NCI-H446 (cell line): ENCODE data around the gene GAREM2.
"Not testable (repeated sequence)": the region's sequence is repeated elsewhere in the genome, so short reads cannot be mapped to it uniquely, and the experiment has no call there.

Experiments
- DNase-seq, 2 experiments: peaks; one replicate each; lab custom pipeline; 2025; lab: John Stamatoyannopoulos, UW

The GAREM2 gene

DNA sequence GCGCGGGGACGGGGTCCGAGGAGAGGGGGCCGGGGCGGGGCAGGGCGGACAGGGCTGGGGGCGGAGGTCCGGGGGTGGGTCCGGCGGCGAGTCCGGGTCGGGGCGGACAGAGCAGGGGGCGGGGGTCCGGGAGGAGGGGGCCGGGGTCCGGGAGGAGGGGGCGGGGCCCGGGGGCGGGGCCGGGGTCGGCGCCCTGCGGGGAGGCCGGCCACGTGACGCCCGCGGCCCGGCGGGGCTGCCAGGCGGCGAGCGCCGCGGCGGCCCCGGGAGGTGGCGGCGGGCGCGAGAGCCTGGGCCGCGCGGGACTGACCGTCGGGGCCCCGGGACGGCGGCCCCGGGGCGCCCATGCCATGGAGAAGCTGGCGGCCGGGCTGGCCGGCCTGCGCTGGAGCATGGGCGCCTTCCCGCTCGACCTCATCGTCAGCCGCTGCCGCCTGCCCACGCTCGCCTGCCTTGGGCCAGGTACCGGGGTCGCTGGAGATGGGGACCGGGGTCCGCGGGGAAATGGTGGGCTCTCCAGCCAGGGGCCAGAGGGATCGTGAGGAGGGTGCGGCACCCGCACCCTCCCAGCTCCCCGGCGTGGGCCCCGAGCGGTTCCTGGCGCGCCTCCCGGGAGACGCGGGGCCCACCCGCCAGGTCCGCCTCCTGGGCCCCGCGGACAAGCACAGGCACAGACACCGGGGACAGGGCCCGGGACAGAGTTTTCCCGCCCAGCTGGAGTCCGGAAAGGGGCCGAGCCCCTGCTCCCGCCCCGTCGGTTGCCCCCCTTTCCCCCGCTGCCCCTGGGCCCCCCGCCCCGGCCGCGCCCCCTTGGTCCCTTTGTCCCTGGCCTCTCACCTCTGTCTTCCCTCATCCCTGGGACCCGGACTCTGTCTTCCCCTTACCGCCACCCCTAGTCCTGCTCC lies at the start of gene GAREM2:
GAREM2 (plus strand) TSS at position 218 of the 905 bp plus-strand sequence; CDS start at position 351, 133 bp downstream.
- peak in 1 of 2 experiments; percentile 17 for DNase-seq

GRCh38 chr2:26123426-26123825 lies 49.5 kb upstream of the GAREM2 start:
- DNase-seq, result no peak

GRCh38 chr2:26126074-26126473 lies 46.8 kb upstream of the GAREM2 start:
- no peak for DNase-seq

- no peak for DNase-seq
Observed at GRCh38 chr2:26128176-26128575, 44.7 kb upstream of the GAREM2 start.

DNA sequence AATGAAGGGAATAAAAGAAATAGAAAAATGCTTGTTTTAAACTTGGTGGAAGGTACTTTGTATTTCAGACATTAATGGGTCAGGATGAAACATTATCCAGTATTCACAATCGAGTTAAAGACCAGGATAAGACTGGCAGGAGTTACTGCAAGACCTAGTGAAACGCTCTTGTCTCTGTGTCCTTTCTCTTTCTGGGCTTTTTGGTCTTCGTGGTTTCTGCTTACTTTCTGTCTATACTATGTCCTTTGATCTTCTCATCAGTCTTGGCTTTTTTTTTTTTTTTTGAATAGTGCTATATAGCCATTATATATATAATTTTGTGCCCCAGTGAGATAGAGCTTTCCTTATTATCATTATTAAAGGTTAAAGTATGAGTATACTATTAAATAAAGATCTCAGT lies 42.1 kb upstream of the GAREM2 start:
- DNase-seq, result no peak

DNA sequence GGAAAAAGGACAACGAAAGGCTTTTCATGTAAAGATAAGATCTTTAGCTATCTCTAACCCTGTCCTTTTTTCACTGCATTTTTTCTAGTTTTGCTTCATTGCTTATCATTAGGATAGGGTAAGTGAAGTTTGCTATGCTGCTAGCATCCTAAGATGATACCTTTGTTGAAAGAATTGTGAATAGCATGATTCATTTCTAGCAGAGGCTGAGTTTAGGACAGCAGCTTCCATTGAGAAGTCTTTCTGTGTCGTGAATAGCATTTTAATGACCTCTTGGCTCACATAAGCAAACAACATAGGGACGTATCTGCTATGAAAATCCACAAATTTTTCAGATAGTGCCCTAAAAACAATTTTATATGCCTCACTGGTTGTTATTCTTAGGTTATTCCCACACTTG lies 36.4 kb upstream of the GAREM2 start:
- DNase-seq, result no peak

GRCh38 chr2:26139269-26140183 lies 33.4 kb upstream of the GAREM2 start:
- no peak for DNase-seq

DNA sequence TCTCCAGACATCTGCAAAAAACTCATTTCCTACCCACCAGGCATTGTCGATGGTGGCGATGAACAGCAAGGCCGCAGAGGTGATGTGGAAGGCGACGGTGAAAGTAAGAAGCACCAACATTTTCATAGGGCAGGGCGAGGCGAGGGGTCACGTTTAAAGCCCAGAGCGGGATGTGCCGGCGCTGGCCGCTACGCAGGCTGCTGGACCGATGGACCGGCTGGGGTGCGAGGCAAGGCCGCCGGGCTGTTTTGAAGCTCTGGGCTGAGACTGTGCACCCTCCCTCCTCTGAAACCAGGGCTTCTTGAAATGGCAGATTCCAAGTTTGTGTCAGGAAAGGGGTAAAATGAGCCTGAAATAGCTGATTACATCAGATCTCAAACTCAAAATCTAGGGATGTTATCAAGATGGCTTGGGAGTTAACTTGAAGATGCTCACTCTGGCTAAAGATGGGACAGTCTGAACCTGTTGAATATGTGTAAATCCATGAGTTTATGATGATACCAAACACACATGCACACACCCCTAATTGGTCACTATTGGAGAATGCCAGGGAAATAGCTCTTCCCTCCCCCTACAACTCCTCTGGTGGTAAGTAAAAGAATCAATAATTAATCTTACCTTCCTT lies 31.6 kb upstream of the GAREM2 start:
- DNase-seq, result no peak

GRCh38 chr2:26144031-26144430 lies 28.9 kb upstream of the GAREM2 start:
- no peak for DNase-seq

GRCh38 chr2:26144953-26145680 lies 27.8 kb upstream of the GAREM2 start:
- DNase-seq, result peak; percentile 23 to 76

DNA sequence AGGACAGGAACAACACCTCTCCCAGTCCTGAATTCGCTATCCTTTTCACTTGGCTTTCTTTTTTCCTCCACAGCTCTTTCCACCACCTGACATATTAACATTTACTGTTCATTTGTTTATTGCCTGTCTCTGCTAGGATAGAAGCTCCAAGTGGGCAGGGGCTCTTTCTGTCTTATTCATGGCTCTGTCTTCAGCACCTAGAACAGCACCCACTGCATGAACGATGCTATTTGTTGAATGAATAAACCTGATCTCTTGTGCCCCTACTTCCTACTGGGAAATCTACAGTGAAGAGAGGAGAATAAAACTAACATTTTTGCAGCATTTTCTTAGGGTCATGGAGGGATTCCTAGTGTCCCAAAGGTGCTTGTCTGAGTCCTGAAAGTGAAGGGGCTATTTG lies 24.4 kb upstream of the GAREM2 start:
- DNase-seq, result no peak

DNA sequence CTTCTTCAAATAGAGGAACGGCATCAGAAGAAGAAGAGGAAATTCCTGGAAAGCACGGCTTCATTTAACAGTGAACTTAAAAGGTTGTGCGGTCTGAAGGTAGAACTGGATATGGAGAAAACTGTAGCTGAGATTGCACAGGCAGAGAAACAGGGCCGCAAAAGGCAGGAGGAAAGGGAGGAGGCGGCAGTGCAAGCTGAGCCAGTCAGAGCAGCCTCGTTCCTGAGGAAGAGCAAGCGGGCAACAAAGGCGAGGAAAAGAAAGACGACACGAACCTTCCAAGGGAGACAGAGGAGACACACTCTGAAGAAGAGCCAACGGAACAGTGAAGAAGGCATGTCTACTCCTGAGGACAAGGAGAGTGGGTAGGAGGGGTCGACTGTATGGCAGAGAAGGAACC lies 22.6 kb upstream of the GAREM2 start:
- no peak for DNase-seq

DNA sequence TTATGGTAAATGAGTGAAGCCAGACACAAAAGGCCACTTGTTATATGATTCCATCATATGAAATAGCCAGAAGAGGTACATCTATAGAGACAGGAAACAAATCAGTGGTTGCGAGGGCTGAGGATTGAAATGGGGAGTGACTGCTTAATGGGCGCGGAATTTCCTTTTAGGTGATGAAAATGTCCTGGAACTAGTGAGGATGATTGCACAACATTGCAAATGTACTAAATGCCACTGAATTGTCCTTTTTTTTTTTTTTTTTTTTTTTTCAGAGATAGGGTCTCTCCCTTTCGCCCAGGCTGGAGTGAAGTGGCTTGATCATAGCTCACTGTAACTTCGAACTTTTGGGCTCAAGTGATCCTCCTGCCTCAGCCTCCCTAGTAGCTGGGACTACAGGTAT lies 15.3 kb upstream of the GAREM2 start:
- DNase-seq, result no peak

GRCh38 chr2:26161926-26162325 lies 11.0 kb upstream of the GAREM2 start:
- no peak for DNase-seq

GRCh38 chr2:26162963-26163362 lies 9.9 kb upstream of the GAREM2 start:
- no peak for DNase-seq

DNA sequence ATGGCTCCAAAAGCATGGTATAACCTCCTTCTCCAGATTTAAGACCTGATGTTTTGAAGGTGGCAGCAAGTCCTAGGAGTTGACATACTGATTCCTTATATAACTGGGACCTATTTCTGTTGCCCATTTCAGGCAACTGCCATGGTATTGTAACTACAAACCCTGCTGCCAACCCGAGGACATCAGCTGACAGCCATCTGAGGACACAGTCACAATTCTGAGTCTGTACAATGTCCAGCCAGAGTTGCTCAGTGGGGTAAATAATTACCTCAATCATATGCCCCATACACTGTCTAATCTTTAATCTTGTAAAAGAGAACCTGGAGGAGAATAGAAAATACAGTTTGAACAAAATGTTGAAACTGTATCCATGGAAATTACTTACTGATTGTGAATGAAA lies 8.7 kb upstream of the GAREM2 start:
- DNase-seq, result no peak

DNA sequence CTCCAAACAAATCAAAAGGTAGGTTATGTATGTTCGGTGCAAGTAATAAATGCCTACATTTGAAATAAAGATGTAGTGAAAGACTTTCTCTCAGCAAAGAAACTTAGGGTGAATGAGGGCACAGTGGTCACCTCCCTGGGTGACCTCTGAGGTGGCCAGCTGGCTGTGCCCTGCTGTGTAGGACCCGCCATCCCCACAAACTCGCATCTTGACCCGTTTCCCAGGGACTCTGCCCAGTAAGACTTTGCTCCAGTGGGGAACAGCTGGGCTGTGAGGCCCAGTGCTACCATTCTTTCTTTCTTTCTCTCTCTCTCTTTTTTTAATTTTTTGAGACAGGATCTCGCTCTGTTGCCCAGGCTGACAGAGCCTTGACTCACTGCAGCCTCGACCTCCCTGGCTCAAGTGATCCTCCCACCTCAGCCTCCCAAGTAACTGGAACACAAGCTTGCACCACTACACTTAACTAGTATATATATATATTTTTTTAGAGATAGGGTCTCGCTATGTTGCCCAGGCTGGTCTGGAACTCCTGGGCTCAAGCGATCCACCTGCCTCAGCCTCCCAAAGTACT lies 8.2 kb upstream of the GAREM2 start:
- DNase-seq, result no peak

DNA sequence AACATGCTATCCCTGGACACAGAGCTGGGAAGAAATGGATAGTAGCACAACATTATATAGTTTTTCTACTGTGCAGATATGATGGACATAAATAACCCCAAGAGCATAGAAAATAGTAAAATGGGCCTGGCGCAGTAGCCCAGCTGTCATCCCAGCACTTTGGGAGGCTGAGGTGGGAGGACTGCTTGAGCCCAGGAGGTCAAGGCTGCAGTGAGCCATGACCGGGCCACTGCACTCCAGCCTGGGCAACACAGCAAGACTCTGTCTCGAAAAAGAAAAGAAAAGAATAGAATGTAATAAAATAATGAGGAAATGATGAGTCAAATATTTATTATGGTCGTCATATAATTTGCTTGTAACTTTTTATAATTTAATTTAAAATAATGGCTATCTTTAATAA lies 7.5 kb upstream of the GAREM2 start:
- DNase-seq, result no peak

DNA sequence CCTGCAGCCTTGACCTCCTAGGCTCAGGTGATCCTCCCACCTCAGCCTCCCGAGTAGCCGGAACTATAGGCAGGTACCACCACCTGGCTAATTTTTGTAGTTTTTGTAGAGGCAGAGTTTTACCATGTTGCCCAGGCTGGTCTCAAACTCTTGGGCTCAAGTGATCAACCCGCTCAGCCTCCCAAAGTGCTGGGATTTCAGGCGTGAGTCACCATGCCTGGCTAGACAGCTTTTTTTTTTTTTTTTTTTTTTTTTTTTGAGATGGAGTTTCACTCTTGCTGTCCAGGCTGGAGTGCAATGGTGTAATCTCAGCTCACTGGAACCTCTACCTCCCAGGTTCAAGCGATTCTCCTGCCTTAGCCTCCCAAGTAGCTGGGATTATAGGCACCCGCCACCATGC lies 6.3 kb upstream of the GAREM2 start:
- DNase-seq, result not testable (repeated sequence)

- no peak for DNase-seq
Observed at GRCh38 chr2:26168785-26169184, 4.1 kb upstream of the GAREM2 start.

- no peak for DNase-seq
Observed at GRCh38 chr2:26169226-26169625, 3.7 kb upstream of the GAREM2 start.
